ENCODE data around the gene TMEM74B. TPM values are rescaled to one million over a fixed set of nuclear protein-coding genes. Genes with fewer than 3 reads are reported as not detected.

TMEM74B gene
- total and polyA plus RNA-seq, 2 of the 8 experiments (the other 6 are each of a cell fraction or from before 2014, with no cell fraction given), result 4.0 to 6.4 TPM

DNA sequence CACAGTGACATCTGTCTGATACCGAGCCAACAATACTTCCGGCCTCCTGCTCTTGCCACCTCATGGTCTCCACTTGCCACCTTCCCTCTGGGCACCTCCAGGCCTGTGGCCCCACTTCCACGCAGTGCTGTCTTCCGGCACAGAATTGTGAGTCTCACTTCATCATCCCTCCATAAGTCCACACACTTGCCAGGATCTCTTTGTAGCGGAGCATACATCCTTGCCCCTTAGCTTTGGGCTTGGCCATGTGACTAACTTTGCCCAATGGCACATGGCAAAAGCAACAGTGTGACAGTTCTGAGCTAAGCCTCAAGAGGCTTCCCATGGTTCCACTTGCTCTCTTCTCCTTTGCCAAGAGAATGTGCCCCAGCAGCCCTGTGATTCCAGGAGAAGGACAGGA, 14.0 kb upstream of the TMEM74B start:
- Histone ChIP-seq H3K36me3 (ENCODE audit: control insufficient read depth in 2 of 4, insufficient read depth in 4 of 4, low read length in 3 of 4) (no peaks in the 10 kb centered on the region), H3K18ac (ENCODE audit: extremely low read depth, low read length) (no peak overlapping the region), H3K9me3 (ENCODE audit: insufficient read depth in 2 of 2, low read depth in 1 of 2, low read length in 1 of 2) (no peaks in the 10 kb centered on the region), H3K4ac (replicated peaks; ENCODE audit: insufficient read length, low read depth, low read length) (no peak overlapping the region), H2AFZ (ENCODE audit: low read length) (no peak overlapping the region), H3K79me2 (ENCODE audit: control insufficient read depth in 1 of 2, insufficient read depth in 2 of 2, low read length in 2 of 2) (no peaks in the 10 kb centered on the region), H3K79me1 (ENCODE audit: low read depth, low read length) (no peaks in the 10 kb centered on the region; the same call in 1 of the 2 replicates), H3K23ac (ENCODE audit: insufficient read length) (no peak overlapping the region), H3K9ac (replicated peaks in 1 of 4; ENCODE audit: extremely low read depth in 1 of 4, low read depth in 3 of 4, low read length in 3 of 4) (no peak overlapping the region), H3K4me3 (ENCODE audit: extremely low read depth in 1 of 4, insufficient read depth in 2 of 4, low read depth in 3 of 4, low read length in 4 of 4) (no peak overlapping the region), H4K91ac (replicated peaks; ENCODE audit: insufficient read length, low read length) (no peak overlapping the region), H3K23me2 (ENCODE audit: low read depth, low read length) (no peaks in the 10 kb centered on the region), H2BK15ac (ENCODE audit: low read length) (no peak overlapping the region), H3K27me3 (replicated peaks in 1 of 4; ENCODE audit: control insufficient read depth in 3 of 4, extremely low read depth in 1 of 4, insufficient read depth in 3 of 4, low read length in 3 of 4) (no peaks in the 10 kb centered on the region; a peak in 1 of 7 replicates), H3K4me2 (ENCODE audit: insufficient read depth in 1 of 2, low read depth in 2 of 2, low read length in 2 of 2) (no peak overlapping the region), H2AK5ac (ENCODE audit: low read depth, low read length) (no peak overlapping the region), H2BK5ac (ENCODE audit: low read depth, low read length) (no peak overlapping the region), H3K27ac (ENCODE audit: low read depth, low read length) (no peak overlapping the region), H3K4me1 (replicated peaks in 1 of 4; ENCODE audit: control insufficient read depth in 3 of 4, insufficient read depth in 4 of 4, low read length in 3 of 4) (no peaks in the 10 kb centered on the region), H3K56ac (replicated peaks; ENCODE audit: insufficient read length, low read depth, low read length) (no peak overlapping the region), H4K8ac (ENCODE audit: extremely low read depth, insufficient read depth, low read length) (no peak overlapping the region), H2BK12ac (ENCODE audit: low read depth, low read length) (no peak overlapping the region), H4K5ac (ENCODE audit: insufficient read length, low read depth, low read length) (no peak overlapping the region), H4K20me1 (replicated peaks in 1 of 2; ENCODE audit: control insufficient read depth in 1 of 2, insufficient read depth in 2 of 2, low read length in 2 of 2) (no peaks in the 10 kb centered on the region), H2BK20ac (ENCODE audit: low read length) (no peak overlapping the region), H3K14ac (ENCODE audit: insufficient read length) (no peak overlapping the region), H2BK120ac (replicated peaks; ENCODE audit: low read depth, low read length) (no peak overlapping the region)
- ChIA-PET POLR2A (ENCODE audit: partially characterized antibody) (interaction anchor here (1.1 kb wide), 1 partner anchor 11 kb away, joined by 4 read pairs; no protein-coding TSS in a partner anchor), CTCF (ENCODE audit: partially characterized antibody) (interaction anchor here (0.7 to 4.1 kb wide), 3 partner anchors 12 to 111 kb away, joined by 3 to 28 read pairs (median 17); no protein-coding TSS in a partner anchor)
- FAIRE-seq (no peak), DNase-seq (ENCODE audit: low read depth in 1 of 2, low spot score in 2 of 2) (no peak)
- 83% methylated on average over 5 of the region's 5 CpGs; no CpG with 5 or more reads in 1 of the 2 experiments for WGBS, 2 experiments (ENCODE audit: extremely low coverage in 1 of 2, insufficient coverage in 1 of 2, insufficient read length in 1 of 2, insufficient replicate concordance in 2 of 2, low coverage in 1 of 2, low lambda C conversion rate in 2 of 2, missing lambda C conversion rate in 1 of 2)
- no peak for TF ChIP-seq POLR2AphosphoS5 (IDR thresholded peaks at IDR 0.05; ENCODE audit: low read depth, low read length)
- TF ChIP-seq ASH2L (IDR thresholded peaks at IDR 0.05; ENCODE audit: low read length), result no peak
- TF ChIP-seq CREB1 (IDR thresholded peaks at IDR 0.05), result no peak
- TF ChIP-seq GTF2F1 (IDR thresholded peaks at IDR 0.05; ENCODE audit: borderline replicate concordance, low read depth, low read length), result no peak
- no peak for TF ChIP-seq HDAC2 (IDR thresholded peaks at IDR 0.05; ENCODE audit: borderline replicate concordance in 1 of 2, low read depth in 2 of 2, low read length in 2 of 2)
- TF ChIP-seq BCL11A (IDR thresholded peaks at IDR 0.05; ENCODE audit: low read depth in 2 of 2, low read length in 2 of 2), result no peak
- no peak for TF ChIP-seq MAX (IDR thresholded peaks at IDR 0.05)
- TF ChIP-seq TEAD4 (IDR thresholded peaks at IDR 0.05; ENCODE audit: low read depth, low read length), result no peak
- no peak for TF ChIP-seq CEBPB (IDR thresholded peaks at IDR 0.05; ENCODE audit: low read depth, low read length)
- TF ChIP-seq PHF8 (conservative IDR thresholded peaks at IDR 0.05; ENCODE audit: low read depth, low read length), result no peak
- no peak for TF ChIP-seq KDM4A (IDR thresholded peaks at IDR 0.05; ENCODE audit: low read depth, low read length, severe bottlenecking)
- TF ChIP-seq RNF2 (IDR thresholded peaks at IDR 0.05; ENCODE audit: borderline replicate concordance, low read depth, low read length, missing control alignments, poor library complexity, severe bottlenecking), result no peak
- TF ChIP-seq SP4 (IDR thresholded peaks at IDR 0.05; ENCODE audit: low read length), result no peak
- no peak for TF ChIP-seq SUZ12 (IDR thresholded peaks at IDR 0.05; ENCODE audit: low read length)
